ENCODE results near the gene MFN2. TPM values are rescaled to one million over a fixed set of nuclear protein-coding genes. Genes with fewer than 3 reads are reported as not detected.
"Not testable (repeated sequence)": the region's sequence is repeated elsewhere in the genome, so short reads cannot be mapped to it uniquely, and the experiment has no call there.

MFN2 gene
- total and polyA plus RNA-seq, 9 of the 15 experiments (the other 6 are each of a cell fraction or from before 2014, with no cell fraction given): 10.5 to 158 (median 87.1) TPM

- H3K27ac ChIP-seq (ENCODE audit: extremely low read depth, low read depth, low read length); H3K9ac ChIP-seq (ENCODE audit: insufficient read depth in 1 of 2, low read depth in 2 of 2, low read length in 2 of 2); H2AFZ ChIP-seq (ENCODE audit: low read depth, low read length); H3K9me1 ChIP-seq (ENCODE audit: control insufficient read depth, insufficient read depth, low read length); H3K4me3 ChIP-seq; H4K20me1 ChIP-seq (replicated peaks; ENCODE audit: control insufficient read depth, insufficient read depth, low read length); H3K4me2 ChIP-seq (ENCODE audit: insufficient read depth, low read length); in situ Hi-C loops (cut with MboI); DNase-seq (ENCODE audit: extremely low read depth in 1 of 4, low spot score in 3 of 4); BruUV-seq (replicated peaks); H3K9me3 ChIP-seq (replicated peaks; ENCODE audit: control insufficient read depth, insufficient read depth, low read depth, low read length); H3K79me2 ChIP-seq (ENCODE audit: control insufficient read depth, insufficient read depth, low read length); H3K27me3 ChIP-seq (ENCODE audit: control insufficient read depth in 2 of 2, insufficient read depth in 2 of 2, low read length in 2 of 2); CTCF ChIA-PET (ENCODE audit: low intra/inter-chr PET ratio); H3K36me3 ChIP-seq (ENCODE audit: control insufficient read depth, insufficient read depth, low read length); FAIRE-seq: not testable (repeated sequence)
- intact Hi-C loops (cut with micrococcal nuclease): loop anchor here (2.0 to 5.0 kb wide), 2 partner anchors 37 to 131 kb away; no protein-coding TSS in a partner anchor
- WGBS (ENCODE audit: insufficient coverage, low coverage, missing lambda C conversion rate): 57% methylated on average over 13 of the region's 13 CpGs
- TF ChIP-seq, protein P1, sequence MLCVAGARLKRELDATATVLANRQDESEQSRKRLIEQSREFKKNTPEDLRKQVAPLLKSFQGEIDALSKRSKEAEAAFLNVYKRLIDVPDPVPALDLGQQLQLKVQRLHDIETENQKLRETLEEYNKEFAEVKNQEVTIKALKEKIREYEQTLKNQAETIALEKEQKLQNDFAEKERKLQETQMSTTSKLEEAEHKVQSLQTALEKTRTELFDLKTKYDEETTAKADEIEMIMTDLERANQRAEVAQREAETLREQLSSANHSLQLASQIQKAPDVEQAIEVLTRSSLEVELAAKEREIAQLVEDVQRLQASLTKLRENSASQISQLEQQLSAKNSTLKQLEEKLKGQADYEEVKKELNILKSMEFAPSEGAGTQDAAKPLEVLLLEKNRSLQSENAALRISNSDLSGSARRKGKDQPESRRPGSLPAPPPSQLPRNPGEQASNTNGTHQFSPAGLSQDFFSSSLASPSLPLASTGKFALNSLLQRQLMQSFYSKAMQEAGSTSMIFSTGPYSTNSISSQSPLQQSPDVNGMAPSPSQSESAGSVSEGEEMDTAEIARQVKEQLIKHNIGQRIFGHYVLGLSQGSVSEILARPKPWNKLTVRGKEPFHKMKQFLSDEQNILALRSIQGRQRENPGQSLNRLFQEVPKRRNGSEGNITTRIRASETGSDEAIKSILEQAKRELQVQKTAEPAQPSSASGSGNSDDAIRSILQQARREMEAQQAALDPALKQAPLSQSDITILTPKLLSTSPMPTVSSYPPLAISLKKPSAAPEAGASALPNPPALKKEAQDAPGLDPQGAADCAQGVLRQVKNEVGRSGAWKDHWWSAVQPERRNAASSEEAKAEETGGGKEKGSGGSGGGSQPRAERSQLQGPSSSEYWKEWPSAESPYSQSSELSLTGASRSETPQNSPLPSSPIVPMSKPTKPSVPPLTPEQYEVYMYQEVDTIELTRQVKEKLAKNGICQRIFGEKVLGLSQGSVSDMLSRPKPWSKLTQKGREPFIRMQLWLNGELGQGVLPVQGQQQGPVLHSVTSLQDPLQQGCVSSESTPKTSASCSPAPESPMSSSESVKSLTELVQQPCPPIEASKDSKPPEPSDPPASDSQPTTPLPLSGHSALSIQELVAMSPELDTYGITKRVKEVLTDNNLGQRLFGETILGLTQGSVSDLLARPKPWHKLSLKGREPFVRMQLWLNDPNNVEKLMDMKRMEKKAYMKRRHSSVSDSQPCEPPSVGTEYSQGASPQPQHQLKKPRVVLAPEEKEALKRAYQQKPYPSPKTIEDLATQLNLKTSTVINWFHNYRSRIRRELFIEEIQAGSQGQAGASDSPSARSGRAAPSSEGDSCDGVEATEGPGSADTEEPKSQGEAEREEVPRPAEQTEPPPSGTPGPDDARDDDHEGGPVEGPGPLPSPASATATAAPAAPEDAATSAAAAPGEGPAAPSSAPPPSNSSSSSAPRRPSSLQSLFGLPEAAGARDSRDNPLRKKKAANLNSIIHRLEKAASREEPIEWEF (CRISPR knock-in tag; IDR thresholded peaks at IDR 0.05): 0 out of 2 replicates have a peak, but pooled peaks have one; percentile 32
- TF ChIP-seq NRF1 (conservative IDR thresholded peaks at IDR 0.05 in 1 of 2, IDR thresholded peaks at IDR 0.05 in 1 of 2) (peak in 1 of 2 experiments; percentile 12; a peak in 1 of 4 replicates), DDX20 (tag; IDR thresholded peaks at IDR 0.05; ENCODE audit: low read depth) (0 out of 2 replicates have a peak, but pooled peaks have one; percentile 16), BCOR (IDR thresholded peaks at IDR 0.05) (0 out of 2 replicates have a peak, but pooled peaks have one; percentile 13)
- 0 out of 3 replicates have a peak, but pooled peaks have one; percentile 10 for ATAC-seq
- POLR2A ChIA-PET: interaction anchor here (0.6 to 5.7 kb wide), 11 partner anchors 7 to 580 kb away, joined by 3 to 91 read pairs (median 3); no protein-coding TSS in a partner anchor
- H3K4me1 ChIP-seq (replicated peaks in 1 of 2; ENCODE audit: control insufficient read depth in 2 of 2, insufficient read depth in 2 of 2, low read length in 2 of 2): peaks cover 46 to 49% of the 10 kb centered on the region in 2 experiments
Observed at GRCh38 chr1:12039824-12040456, 59.7 kb downstream of the MFN2 start.
